ENCODE measurements around the gene DPP8. TPM values are rescaled to one million over a fixed set of nuclear protein-coding genes. Genes with fewer than 3 reads are reported as not detected.

The DPP8 gene
- total and polyA plus RNA-seq, 9 donors: 13.7 to 36.5 (median 33.6) TPM

GRCh38 chr15:65395567-65396202, 121.8 kb downstream of the DPP8 start:
- H3K4me3 ChIP-seq: no peak overlapping the region

GRCh38 chr15:65394936-65395335, 122.6 kb downstream of the DPP8 start:
- TF ChIP-seq CTCF (IDR thresholded peaks at IDR 0.05): no peak
- no peak for DNase-seq
- Histone ChIP-seq H3K9me3 (no peaks in the 10 kb centered on the region), H3K27me3 (no peaks in the 10 kb centered on the region), H3K36me3 (no peaks in the 10 kb centered on the region), H3K4me3 (no peak overlapping the region), H3K27ac (no peak overlapping the region), H3K4me1 (ENCODE audit: insufficient read depth) (no peaks in the 10 kb centered on the region)
- intact Hi-C loops (cut with DNase I): no loop called here
- WGBS, 3 donors: 87 to 90% (median 88%) methylated on average over 9 of the region's 9 CpGs

More at GRCh38 chr15:65395567-65396202, 121.8 kb downstream of the DPP8 start:
- H3K27ac ChIP-seq: no peak overlapping the region
- intact Hi-C loops (cut with DNase I): no loop called here
- H3K4me1 ChIP-seq (ENCODE audit: insufficient read depth): no peaks in the 10 kb centered on the region
- DNase-seq: no peak
- no peak for TF ChIP-seq POLR2A (IDR thresholded peaks at IDR 0.05)
- TF ChIP-seq EP300 (IDR thresholded peaks at IDR 0.05): no peak
- TF ChIP-seq CTCF (IDR thresholded peaks at IDR 0.05): no peak
- H3K36me3 ChIP-seq: no peaks in the 10 kb centered on the region
- H3K27me3 ChIP-seq: no peaks in the 10 kb centered on the region
- WGBS, 3 donors: 55 to 62% (median 58%) methylated on average over 71 to 72 of the region's 72 CpGs
- H3K9me3 ChIP-seq: no peaks in the 10 kb centered on the region

DNA sequence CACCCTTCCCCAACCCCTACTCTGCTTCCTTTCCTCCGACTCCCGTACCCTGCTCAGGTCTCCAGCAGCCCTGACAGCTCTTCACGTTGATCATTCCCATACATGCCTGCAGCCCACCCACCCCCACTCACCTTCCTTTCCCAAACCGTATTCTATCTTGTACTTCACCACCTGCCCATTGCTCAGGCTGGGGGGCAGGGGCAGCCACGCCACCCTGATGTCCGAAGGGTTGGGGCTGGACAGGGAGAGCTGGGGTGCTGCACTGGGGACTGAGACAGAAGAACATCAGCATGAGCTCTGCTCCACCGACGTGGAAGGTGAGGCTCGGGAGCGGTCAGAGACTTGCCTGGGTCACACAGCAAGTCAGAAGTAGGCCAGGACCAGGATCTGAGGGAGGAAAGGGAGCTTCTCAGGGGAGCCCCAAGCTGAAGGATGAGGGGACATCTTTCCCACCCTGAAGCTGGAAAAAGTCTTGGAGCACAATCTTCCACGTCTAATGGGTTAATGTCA, 123.2 kb downstream of the DPP8 start:
- H3K9me3 ChIP-seq: no peaks in the 10 kb centered on the region
- intact Hi-C loops (cut with DNase I): no loop called here
- WGBS, 3 donors: 87 to 89% (median 87%) methylated on average over 11 of the region's 11 CpGs
- H3K27ac ChIP-seq: no peak overlapping the region
- H3K4me1 ChIP-seq (ENCODE audit: insufficient read depth): no peaks in the 10 kb centered on the region
- no peaks in the 10 kb centered on the region for H3K36me3 ChIP-seq
- TF ChIP-seq POLR2A (IDR thresholded peaks at IDR 0.05) (no peak), CTCF (IDR thresholded peaks at IDR 0.05) (no peak), EP300 (IDR thresholded peaks at IDR 0.05) (no peak)
- no peak overlapping the region for H3K4me3 ChIP-seq
- no peak for DNase-seq
- no peaks in the 10 kb centered on the region for H3K27me3 ChIP-seq

- Histone ChIP-seq H3K9me3 (no peaks in the 10 kb centered on the region), H3K27me3 (no peaks in the 10 kb centered on the region), H3K27ac (no peak overlapping the region), H3K4me1 (ENCODE audit: insufficient read depth) (no peaks in the 10 kb centered on the region), H3K4me3 (no peak overlapping the region), H3K36me3 (no peaks in the 10 kb centered on the region)
- intact Hi-C loops (cut with DNase I): no loop called here
- WGBS, 3 donors: 83 to 95% (median 92%) methylated on average over 8 of the region's 8 CpGs
- no peak for DNase-seq
- no peak for TF ChIP-seq POLR2A (IDR thresholded peaks at IDR 0.05)
- TF ChIP-seq CTCF (IDR thresholded peaks at IDR 0.05): no peak
- TF ChIP-seq EP300 (IDR thresholded peaks at IDR 0.05): no peak
Observed at GRCh38 chr15:65393557-65393956, 123.9 kb downstream of the DPP8 start.
